ENCODE data around the gene TUB.

DNA sequence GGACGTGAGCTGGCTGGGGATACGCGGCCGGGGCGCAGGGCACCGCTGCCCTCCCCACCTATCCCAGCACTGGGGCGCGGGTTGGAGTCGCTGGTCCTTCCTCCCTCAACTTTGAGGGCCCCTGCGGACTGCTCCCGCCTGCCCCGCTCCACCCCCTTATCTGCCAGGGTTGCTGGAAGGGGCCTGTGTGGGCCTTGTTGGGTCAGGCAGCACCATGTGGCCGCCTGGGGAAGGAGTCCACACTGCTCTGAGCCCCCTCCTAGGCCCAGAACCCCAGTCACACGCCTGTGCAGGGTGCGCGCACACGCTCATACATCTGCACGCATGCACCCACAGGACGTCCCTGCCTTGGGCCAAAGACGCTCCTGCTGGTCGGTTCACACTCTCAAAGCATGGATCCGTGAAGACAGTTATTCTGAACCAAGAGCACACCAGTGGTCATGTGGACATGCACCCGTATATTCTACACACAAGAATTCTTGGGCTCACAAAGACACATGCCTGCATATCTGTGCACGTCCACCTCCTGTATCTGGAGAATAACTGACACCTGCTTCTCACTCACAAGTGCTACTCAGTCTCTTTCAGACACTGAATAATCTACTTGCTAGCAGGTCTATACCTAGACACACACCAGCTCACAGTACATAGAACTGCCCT lies 710 bp downstream of the TUB start:
- TF ChIP-seq, protein P1, sequence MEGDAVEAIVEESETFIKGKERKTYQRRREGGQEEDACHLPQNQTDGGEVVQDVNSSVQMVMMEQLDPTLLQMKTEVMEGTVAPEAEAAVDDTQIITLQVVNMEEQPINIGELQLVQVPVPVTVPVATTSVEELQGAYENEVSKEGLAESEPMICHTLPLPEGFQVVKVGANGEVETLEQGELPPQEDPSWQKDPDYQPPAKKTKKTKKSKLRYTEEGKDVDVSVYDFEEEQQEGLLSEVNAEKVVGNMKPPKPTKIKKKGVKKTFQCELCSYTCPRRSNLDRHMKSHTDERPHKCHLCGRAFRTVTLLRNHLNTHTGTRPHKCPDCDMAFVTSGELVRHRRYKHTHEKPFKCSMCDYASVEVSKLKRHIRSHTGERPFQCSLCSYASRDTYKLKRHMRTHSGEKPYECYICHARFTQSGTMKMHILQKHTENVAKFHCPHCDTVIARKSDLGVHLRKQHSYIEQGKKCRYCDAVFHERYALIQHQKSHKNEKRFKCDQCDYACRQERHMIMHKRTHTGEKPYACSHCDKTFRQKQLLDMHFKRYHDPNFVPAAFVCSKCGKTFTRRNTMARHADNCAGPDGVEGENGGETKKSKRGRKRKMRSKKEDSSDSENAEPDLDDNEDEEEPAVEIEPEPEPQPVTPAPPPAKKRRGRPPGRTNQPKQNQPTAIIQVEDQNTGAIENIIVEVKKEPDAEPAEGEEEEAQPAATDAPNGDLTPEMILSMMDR (IDR thresholded peaks at IDR 0.05), result no peak
- no peak for TF ChIP-seq EZH2 (IDR thresholded peaks at IDR 0.05; ENCODE audit: borderline replicate concordance, insufficient read depth, low read depth, low read length, poor library complexity, severe bottlenecking)

Measured in B cell (primary cell).